ENCODE data around the gene RBM39. TPM values are rescaled to one million over a fixed set of nuclear protein-coding genes. Genes with fewer than 3 reads are reported as not detected.

The RBM39 gene
- total RNA-seq, result 244 and 463 TPM in 2 replicates

DNA sequence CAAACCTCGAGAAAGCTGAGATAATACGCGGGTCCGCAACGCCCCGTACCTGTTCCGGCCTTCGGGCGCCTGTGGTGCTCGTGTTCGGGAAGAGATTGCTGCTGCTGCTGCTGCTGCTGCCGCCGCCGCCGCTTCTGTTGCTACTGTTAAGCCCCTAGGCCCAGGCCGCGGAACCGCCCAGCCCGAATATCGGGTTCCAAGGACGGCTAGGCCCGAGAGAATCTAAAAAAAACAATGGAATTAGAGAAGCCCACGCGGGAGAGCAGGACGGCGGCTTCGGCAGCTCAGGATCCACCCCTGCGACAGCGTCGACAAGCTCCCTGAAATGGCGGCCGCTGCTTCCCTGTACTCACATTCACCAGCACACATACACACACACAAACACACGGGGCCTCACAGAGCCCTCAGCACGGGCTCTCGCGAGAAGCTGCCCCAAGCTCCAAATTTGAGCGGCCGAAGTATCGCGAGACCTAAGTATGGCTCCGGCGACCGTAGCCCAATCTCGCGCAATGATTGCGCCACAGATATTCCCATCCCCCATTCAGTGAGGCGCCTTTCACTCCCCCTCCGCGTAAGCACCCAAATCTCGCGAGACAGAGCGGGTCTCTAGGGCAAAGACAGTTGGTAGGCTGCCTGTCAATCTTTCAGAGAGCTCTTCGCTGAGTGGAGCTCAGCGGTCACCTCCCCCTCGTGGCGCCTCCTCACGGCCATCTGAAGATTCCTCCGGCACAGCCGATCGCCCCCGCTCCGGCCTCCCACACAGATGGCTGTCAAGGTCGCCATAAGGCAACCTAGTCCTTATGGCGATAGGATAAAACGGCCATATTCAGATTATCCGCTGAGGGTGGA lies at the start of gene RBM39:
RBM39 (minus strand) TSS at position 369 of the 849 bp plus-strand sequence. CDS start 1,386 bp downstream, outside the sequence.

DNA sequence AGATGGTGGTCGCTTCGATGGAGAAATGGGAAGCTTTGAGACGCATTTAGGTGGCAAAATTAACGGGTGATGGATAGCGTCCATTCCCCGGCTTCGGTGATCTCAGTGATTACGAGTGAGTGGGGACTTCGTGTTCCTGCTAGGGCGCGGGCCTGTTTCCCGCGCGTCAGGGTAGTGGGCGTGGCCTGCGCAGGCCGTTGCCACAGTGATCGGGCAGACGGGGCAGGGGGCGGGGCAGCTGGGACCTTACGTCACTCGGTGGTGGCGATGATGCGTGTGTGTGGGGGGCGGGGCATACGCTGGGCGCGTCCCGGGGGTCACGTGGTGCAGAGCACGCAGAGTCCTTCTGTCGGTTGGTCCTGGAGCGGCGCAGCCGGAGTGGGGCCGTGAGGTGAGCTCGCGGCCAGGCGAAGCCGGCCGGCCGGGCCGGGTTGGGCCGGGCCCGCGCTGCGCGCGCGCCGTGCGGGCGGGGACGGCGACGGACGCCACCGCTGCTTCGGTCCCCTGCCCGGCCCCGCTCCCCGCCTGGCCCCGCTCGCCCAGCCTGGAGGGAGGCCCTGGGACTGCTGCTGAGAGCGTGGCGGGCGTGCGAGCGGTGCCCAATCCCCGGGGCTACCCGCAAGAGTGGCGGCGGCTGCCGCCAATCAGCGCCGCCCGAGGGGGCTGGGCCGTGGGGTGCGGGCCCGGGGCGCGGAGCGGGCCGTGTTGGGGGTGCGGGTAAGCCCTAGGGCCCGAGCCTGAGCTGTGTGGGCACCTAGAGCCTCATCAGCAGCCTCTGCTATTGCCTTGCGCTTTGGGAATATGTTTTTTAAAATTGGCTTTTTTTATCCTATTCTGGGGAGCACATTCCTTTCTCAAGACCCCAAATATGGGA lies 29.9 kb upstream of the RBM39 start, which contains the start of gene PHF20:
PHF20 (plus strand) TSS at position 327 of the 874 bp plus-strand sequence. CDS start 29,508 bp downstream, outside the sequence.

DNA sequence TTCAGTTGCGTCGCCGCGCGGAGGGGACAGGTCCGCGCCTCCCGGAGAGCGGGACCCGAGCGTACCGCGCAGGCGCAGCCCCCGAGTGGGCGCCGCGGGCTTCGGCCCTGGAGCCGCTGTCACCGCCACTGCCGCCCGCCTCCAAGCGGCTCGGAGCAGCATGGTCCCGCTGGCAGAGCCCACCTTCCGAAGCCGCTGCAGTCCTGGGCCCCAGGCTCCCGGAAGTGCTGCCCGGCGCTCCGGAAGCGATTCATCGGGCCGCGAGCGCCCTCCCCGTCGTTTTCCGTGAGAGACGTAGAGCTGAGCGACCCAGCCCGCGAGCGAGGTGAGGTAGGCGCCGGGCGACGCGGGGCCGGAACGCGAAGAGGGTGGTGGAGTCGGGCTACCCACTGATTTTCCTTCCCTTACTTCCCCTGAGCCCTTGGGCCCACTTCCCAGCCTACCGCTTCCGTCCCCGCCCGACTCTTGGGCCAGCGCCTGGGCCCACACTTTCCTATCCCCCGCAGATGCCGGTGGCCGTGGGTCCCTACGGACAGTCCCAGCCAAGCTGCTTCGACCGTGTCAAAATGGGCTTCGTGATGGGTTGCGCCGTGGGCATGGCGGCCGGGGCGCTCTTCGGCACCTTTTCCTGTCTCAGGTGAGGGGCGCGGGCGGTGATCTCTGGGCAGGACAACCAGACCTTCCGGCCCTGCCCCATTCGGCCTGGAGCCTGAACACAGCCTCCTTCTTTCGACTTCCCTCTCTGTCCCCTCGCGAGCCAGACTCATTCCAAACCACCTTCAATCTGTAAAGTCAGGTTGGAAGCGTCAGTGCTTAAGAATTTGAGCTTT lies 42.7 kb downstream of the RBM39 start, which contains the start of the genes NFS1 and ROMO1:
NFS1 (minus strand) TSS at position 226 of the 830 bp plus-strand sequence; CDS start at position 162, 64 bp downstream.
ROMO1 (plus strand) TSS at position 279 of the 830 bp plus-strand sequence; CDS start at position 507, 228 bp downstream.

DNA sequence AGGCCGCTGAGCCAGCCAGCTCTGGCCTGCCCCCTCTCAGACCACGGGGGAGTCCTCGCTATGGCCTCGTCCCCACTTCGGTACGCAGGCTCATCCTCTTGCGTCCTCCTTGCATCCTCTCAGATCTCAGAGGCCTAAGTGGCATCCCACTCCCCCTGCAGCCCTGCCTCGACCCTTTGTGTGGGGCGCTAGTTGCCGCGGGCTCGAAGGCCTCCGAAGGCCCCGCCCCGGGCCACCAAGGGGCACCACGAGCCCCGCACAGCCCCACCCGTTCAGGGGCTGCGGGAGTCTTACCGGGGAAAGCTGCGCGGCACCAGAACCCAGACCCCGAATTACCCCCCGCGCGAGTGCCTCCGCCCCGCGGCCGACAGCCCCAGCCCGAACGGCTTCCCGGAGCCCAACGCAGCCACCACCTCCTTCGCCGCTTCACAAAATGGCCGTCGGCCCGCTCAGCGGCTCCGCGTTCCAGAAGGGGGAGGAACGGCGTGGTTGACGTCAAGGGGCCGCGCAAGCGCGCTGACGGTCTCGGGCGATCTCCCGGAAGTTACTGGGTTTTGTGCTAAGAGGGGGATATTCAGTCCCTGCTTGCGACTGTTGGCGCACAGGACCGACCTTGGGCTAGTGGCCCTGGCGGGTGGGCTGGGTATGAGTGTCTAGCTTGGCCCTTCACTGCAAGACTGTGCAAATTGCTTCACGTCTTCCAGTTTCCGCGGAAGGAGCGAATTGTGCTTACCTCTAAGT lies 77.4 kb downstream of the RBM39 start, which contains the start of the genes CPNE1 and RBM12:
CPNE1 (minus strand) TSS at position 435 of the 741 bp plus-strand sequence. CDS start 31,977 bp downstream, outside the sequence.
RBM12 (minus strand) TSS at position 435 of the 741 bp plus-strand sequence. CDS start 9,578 bp downstream, outside the sequence.

Other genes with a start within 250 kb of the RBM39 start
- not detected in 2 replicates for gene C20orf173, start 212.6 kb downstream of the RBM39 start, total RNA-seq
- gene ERGIC3, start 200.2 kb downstream of the RBM39 start, total RNA-seq, result 232 and 344 TPM in 2 replicates
- 7.4 and 10.9 TPM in 2 replicates for gene SPAG4, start 126.4 kb downstream of the RBM39 start, total RNA-seq
- 80.0 and 134 TPM in 2 replicates for gene CPNE1, start 77.4 kb downstream of the RBM39 start, total RNA-seq
- gene RBM12, start 77.4 kb downstream of the RBM39 start, total RNA-seq, result 29.1 and 59.0 TPM in 2 replicates
- gene NFS1, start 42.9 kb downstream of the RBM39 start, total RNA-seq, result 13.9 and 15.1 TPM in 2 replicates
- 222 and 428 TPM in 2 replicates for gene ROMO1, start 42.9 kb downstream of the RBM39 start, total RNA-seq
- gene PHF20, start 29.8 kb upstream of the RBM39 start, total RNA-seq, result 21.9 and 39.6 TPM in 2 replicates
- gene SCAND1, start 212.2 kb upstream of the RBM39 start, total RNA-seq, result 35.3 and 54.9 TPM in 2 replicates
- 3.4 TPM in 2 replicates for gene CNBD2, start 226.3 kb upstream of the RBM39 start, total RNA-seq